Vagina (tissue), 2 donors: ENCODE results near the gene RPTOR.

ENCODE experiments used
- CTCF ChIP-seq, 3 experiments: fragments of 450-650 bp in 2 of 3; fragments of 200-600 bp in 1 of 3; sonication (generic) in 1 of 3; IDR thresholded peaks; one replicate each; pipeline ENCODE4 v1.5.1; 2017 to 2019; ENCODE audit warnings: antibody characterized with exemption in 3 of 3, mild to moderate bottlenecking in 2 of 3, moderate library complexity in 2 of 3
- POLR2A ChIP-seq, 2 donors: fragments of 450-650 bp; IDR thresholded peaks; one replicate each; pipeline ENCODE4 v1.6.1; 2017; ENCODE audit warnings: antibody characterized with exemption in 2 of 2, mild to moderate bottlenecking in 2 of 2, moderate library complexity in 2 of 2

- TF ChIP-seq CTCF (IDR thresholded peaks at IDR 0.05): no peak
- no peak for TF ChIP-seq POLR2A (IDR thresholded peaks at IDR 0.05)
Measured at GRCh38 chr17:80779961-80780380, 235.3 kb downstream of the RPTOR start.
